Fibroblast of lung (primary cell): ENCODE data around the gene CAMTA1.

Experiments
- CTCF ChIP-seq, 2 donors: IDR thresholded peaks in 1 of 2; conservative IDR thresholded peaks in 1 of 2; 1 replicate in 1 of 2; 2 replicates in 1 of 2; pipeline ENCODE4 v1.5.1; 2011 to 2012; ENCODE audit warnings: low read length in 2 of 2, control low read depth in 1 of 2, inconsistent platforms in 1 of 2, low read depth in 1 of 2, mild to moderate bottlenecking in 1 of 2
- EZH2 ChIP-seq: IDR thresholded peaks from 2 replicates; pipeline ENCODE4 v1.5.1; 2012; ENCODE audit warnings: low read length, control low read depth, mild to moderate bottlenecking; ENCODE audit errors: missing control alignments

GRCh38 chr1:7453038-7453437 lies 667.8 kb downstream of the CAMTA1 start:
- TF ChIP-seq CTCF (conservative IDR thresholded peaks at IDR 0.05 in 1 of 2, IDR thresholded peaks at IDR 0.05 in 1 of 2; ENCODE audit: low read depth in 1 of 2, low read length in 2 of 2), result no peak
- TF ChIP-seq EZH2, result no peak
